Activated naive CD8-positive, alpha-beta T cell treated with anti-CD3 and anti-CD28 coated beads for 36 hours (primary cell): ENCODE measurements around the gene OR51G2. TPM values are rescaled to one million over a fixed set of nuclear protein-coding genes. Genes with fewer than 3 reads are reported as not detected.
"Not testable (repeated sequence)": the region's sequence is repeated elsewhere in the genome, so short reads cannot be mapped to it uniquely, and the experiment has no call there.

ENCODE experiments used
- DNase-seq: peaks from one replicate; pipeline ENCODE4 v3.0.0; 2021
- H3K27ac Mint-ChIP-seq: one replicate; pipeline ENCODE4 v1.8.0; 2022; ENCODE audit warnings: mild to moderate bottlenecking, moderate library complexity, mixed read lengths
- H3K27me3 Mint-ChIP-seq: one replicate; pipeline ENCODE4 v1.8.0; 2022; ENCODE audit warnings: mild to moderate bottlenecking, mixed read lengths
- H3K36me3 Mint-ChIP-seq: one replicate; pipeline ENCODE4 v1.8.0; 2021; ENCODE audit warnings: mild to moderate bottlenecking, mixed read lengths
- H3K4me1 Mint-ChIP-seq: one replicate; pipeline ENCODE4 v1.8.0; 2021; ENCODE audit warnings: mixed read lengths
- H3K4me3 Mint-ChIP-seq: one replicate; pipeline ENCODE4 v1.8.0; 2022; ENCODE audit warnings: mild to moderate bottlenecking, moderate library complexity, mixed read lengths
- H3K9me3 Mint-ChIP-seq: one replicate; pipeline ENCODE4 v1.8.0; 2022; ENCODE audit warnings: mixed read lengths
- total RNA-seq, 2 experiments: library from RNA; stranded (reverse); gene quantifications; one replicate each; pipeline ENCODE4 v1.2.3, GENCODE V29; 2021

OR51G2 gene, protein sequence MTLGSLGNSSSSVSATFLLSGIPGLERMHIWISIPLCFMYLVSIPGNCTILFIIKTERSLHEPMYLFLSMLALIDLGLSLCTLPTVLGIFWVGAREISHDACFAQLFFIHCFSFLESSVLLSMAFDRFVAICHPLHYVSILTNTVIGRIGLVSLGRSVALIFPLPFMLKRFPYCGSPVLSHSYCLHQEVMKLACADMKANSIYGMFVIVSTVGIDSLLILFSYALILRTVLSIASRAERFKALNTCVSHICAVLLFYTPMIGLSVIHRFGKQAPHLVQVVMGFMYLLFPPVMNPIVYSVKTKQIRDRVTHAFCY
- total RNA-seq, result not detected

DNA sequence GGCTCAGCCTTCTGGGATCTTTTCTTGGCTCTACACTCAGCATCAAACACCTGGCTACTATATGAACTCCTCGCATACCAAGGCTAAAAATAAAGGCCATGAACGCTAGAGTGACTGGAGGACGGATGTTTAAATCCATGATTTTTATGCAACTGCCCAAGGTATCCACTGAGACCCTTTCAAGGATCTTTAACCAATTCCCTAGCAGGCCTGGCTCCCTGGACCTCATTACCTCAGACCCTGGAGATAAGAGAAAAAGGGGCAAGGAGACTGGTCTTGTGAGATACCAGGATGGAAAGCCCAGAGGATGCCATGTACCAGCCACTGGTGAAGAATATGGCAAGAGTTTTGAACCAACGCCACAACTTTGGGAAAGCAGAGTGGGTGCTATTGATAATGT lies at the start of gene OR51G2:
Gene OR51G2, minus strand, starts transcription at position 101 of the 400 bp plus-strand sequence. CDS start 3,687 bp downstream, outside the sequence.
- Mint-ChIP-seq H3K4me3 (no peak within 1 kb of the TSS), H3K27ac (no peak within 1 kb of the TSS)

DNA sequence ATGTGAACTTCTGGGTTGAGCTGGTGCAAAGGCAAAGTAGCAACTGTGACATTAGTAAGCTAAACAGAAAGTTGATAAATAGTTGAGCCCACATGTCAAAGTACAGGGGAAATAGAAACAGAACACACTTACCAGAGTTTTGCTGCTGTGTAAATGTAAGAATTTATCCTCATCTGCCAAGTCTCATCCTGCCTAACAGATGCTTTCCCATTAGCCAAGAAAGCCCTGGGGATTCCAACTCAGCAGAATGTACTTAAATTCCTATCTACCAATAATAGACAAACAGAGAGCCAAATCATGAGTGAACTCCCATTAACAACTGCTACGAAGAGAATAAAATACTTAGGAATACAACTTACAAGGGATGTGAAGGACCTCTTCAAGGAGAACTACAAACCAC lies 43.7 kb upstream of the OR51G2 start:
- no peak overlapping the region for H3K4me3 Mint-ChIP-seq
- DNase-seq, result no peak
- H3K27ac Mint-ChIP-seq, result no peak overlapping the region
- no peaks in the 10 kb centered on the region for H3K4me1 Mint-ChIP-seq
- H3K9me3 Mint-ChIP-seq, result peaks cover 2% of the 10 kb centered on the region
- peaks cover 9% of the 10 kb centered on the region for H3K27me3 Mint-ChIP-seq
- no peaks in the 10 kb centered on the region for H3K36me3 Mint-ChIP-seq

More for the DNA sequence above, at the start of gene OR51G2:
- no peaks in the 10 kb centered on the region for H3K4me1 Mint-ChIP-seq
- no peaks in the 10 kb centered on the region for H3K9me3 Mint-ChIP-seq
- H3K36me3 Mint-ChIP-seq, result no peaks in the 10 kb centered on the region
- DNase-seq, result no peak
- H3K27me3 Mint-ChIP-seq, result peaks cover 5% of the 10 kb centered on the region

DNA sequence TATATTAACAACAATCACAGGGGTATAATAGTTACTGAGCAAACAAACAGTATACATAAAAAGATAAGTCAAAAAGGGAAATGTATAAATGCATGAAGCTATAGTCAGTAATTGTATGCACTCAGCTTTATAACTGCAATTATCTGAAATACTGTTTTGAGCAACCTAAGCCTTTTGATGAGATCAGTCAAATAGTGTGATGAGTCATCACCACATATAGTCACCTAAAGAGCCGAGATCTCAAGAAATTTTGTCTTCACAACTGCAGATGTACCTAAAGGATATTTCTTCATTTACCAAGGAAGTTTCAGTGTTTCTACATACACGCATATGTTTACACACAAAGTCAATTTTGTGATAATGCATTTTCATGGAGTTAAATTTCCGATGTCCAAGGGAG lies 41.7 kb upstream of the OR51G2 start:
- no peak overlapping the region for H3K4me3 Mint-ChIP-seq
- peaks cover 13% of the 10 kb centered on the region for H3K27me3 Mint-ChIP-seq
- H3K4me1 Mint-ChIP-seq, result no peaks in the 10 kb centered on the region
- no peak for DNase-seq
- H3K9me3 Mint-ChIP-seq, result peaks cover 2% of the 10 kb centered on the region
- no peak overlapping the region for H3K27ac Mint-ChIP-seq
- no peaks in the 10 kb centered on the region for H3K36me3 Mint-ChIP-seq

DNA sequence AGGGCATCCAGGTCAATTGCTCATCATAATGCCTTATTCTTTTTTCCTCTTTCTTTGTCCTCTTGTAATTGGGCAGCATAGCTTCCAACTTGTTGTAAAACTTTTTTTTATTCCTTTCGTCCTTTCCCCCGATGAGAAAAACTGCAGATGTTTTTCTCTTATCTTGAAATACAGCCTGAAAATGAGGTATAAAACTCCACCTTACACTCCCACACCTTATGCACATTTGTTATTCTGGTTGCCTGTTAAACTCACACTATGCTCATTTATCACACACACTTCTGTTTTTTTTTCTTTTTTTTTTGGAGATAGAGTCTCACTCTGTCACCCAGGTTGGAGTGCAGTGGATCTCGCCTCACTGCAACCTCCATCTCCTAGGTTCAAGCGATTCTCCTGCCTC lies 38.2 kb upstream of the OR51G2 start:
- peaks cover 13% of the 10 kb centered on the region for H3K27me3 Mint-ChIP-seq
- H3K36me3 Mint-ChIP-seq, result no peaks in the 10 kb centered on the region
- H3K9me3 Mint-ChIP-seq, result no peaks in the 10 kb centered on the region
- no peak overlapping the region for H3K27ac Mint-ChIP-seq
- H3K4me3 Mint-ChIP-seq, result no peak overlapping the region
- DNase-seq, result no peak
- H3K4me1 Mint-ChIP-seq, result no peaks in the 10 kb centered on the region

DNA sequence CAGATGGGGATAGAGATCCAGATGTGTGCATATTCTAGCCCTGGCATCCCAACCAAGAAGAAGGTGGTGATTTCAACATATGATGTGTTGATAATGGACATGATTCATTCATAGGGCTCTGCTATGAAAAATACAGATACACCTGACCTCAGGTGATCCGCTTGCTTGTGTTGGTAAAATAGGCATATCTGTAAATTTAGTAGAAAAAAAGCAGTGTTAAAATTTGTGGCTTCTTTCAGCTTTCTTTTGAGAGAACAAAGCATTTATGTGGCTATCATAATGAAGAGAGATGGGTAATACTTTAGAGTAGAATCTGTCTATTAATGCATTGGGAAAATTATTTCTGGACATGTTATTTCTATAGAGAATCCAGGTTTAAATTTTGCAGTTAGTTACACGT lies 36.5 kb upstream of the OR51G2 start, which contains the start of gene OR51A2:
Gene OR51A2, minus strand, starts transcription at position 101 of the 400 bp plus-strand sequence. Its CDS starts 0 bp downstream, at position 101.
- peaks cover 13% of the 10 kb centered on the region for H3K27me3 Mint-ChIP-seq
- DNase-seq, H3K9me3 Mint-ChIP-seq, H3K4me3 Mint-ChIP-seq, H3K27ac Mint-ChIP-seq, H3K4me1 Mint-ChIP-seq, H3K36me3 Mint-ChIP-seq: not testable (repeated sequence)

DNA sequence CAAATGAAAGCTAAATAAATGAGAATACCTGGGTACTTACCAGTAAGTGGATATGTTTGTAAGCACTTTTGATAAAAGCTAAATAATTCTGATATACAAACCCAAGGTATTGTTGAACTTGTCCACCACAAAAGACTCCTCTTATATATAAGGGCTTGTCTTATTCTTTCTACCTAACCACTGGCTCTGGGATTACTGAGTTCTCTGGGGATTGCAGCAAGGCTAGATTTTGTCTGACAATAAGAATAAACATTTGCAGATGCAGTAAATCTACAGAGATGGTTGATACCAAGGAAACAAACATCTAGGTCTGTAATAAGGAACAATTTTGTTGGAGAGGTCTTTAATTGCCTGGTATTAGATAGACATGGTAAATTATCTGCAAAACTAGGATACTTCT lies 28.4 kb upstream of the OR51G2 start, which contains the start of gene OR51A4:
Gene OR51A4, minus strand, starts transcription at position 101 of the 400 bp plus-strand sequence. CDS start 505 bp downstream, outside the sequence.
- Mint-ChIP-seq H3K36me3 (no peaks in the 10 kb centered on the region), H3K4me3 (no peak within 1 kb of the TSS), H3K9me3 (no peaks in the 10 kb centered on the region), H3K4me1 (no peaks in the 10 kb centered on the region), H3K27me3 (no peaks in the 10 kb centered on the region), H3K27ac (no peak within 1 kb of the TSS)
- no peak for DNase-seq

DNA sequence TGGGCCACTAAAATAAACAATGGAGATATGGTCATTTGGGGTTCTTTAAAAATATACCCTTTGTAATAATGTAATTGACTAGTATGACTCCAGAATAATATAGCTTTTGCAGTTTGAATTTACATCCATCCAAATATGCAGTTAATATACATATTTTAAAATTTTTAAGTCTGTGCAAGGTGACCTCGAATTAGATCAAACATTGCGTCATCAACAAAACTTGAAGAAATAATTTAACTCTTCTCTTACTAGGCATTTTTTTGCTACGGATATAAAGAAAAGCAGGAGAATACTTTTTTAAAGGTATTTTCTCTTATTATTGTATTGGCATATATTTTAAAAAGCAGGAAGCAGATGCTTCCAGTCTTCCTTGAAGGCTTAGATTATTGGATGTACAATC lies 17.6 kb upstream of the OR51G2 start:
- Mint-ChIP-seq H3K36me3 (no peaks in the 10 kb centered on the region), H3K4me3 (no peak overlapping the region), H3K4me1 (no peaks in the 10 kb centered on the region), H3K27ac (no peak overlapping the region), H3K9me3 (no peaks in the 10 kb centered on the region), H3K27me3 (peaks cover 3% of the 10 kb centered on the region)
- no peak for DNase-seq

DNA sequence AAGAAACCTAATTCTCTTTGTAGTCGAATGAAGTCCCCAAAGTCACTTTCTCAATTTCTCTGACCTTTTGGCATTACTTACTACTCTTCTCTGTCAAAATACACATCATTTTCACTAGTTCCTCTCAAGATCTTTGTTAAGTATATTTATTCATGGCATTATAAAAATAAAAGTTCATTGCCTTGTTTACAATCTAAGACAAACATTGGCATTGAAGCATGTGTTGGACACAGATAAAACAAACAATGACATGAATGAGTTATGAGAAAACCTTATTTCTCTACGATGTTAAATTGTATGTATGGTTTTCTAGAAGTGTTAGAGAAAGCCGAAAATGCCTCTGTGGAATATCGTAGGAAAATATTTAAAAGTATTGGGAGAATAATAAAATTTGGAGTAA lies 13.6 kb upstream of the OR51G2 start:
- Mint-ChIP-seq H3K4me3 (no peak overlapping the region), H3K36me3 (no peaks in the 10 kb centered on the region), H3K9me3 (no peaks in the 10 kb centered on the region), H3K27ac (no peak overlapping the region), H3K4me1 (no peaks in the 10 kb centered on the region), H3K27me3 (peaks cover 3% of the 10 kb centered on the region)
- DNase-seq, result no peak

DNA sequence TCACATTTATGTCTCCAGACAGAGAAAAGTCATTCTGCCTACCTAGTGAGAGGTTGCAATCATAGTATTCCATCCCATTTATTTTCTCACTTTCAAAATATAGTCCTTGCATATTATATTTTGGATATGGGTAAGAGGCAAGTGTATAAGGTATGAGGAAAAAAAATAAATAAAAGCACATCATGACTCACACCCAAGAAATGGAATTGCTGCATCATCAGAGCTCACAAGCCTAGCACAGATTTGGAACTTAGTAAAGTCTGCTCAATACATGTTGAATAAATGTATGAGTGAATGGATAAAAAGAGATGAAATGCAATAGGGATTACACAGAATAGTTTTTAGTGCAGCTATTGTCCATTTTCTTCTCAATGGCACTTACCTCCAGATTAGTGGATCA lies 7.5 kb upstream of the OR51G2 start:
- Mint-ChIP-seq H3K9me3 (no peaks in the 10 kb centered on the region), H3K4me3 (no peak overlapping the region), H3K36me3 (no peaks in the 10 kb centered on the region), H3K4me1 (no peaks in the 10 kb centered on the region), H3K27me3 (peaks cover 5% of the 10 kb centered on the region), H3K27ac (no peak overlapping the region)
- no peak for DNase-seq

DNA sequence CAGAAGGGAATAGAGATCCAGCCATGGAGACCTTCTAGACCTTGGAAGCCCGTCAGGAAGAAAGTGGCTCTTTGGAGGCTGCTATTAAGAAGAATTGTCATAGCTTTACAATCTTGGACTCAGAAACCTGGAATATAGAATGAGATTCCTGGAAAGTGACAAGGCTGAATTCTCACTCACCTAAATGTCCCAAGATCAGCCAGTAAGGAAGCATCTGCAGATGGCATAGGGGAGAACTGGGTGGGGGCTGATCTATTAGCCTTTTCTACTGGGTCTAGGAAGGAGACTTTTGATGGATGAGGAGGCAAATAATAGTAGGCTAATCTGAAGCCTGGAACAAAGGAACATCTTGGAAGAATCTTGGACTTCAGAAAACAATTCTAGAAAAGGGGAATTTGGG lies 5.1 kb upstream of the OR51G2 start, which contains the start of gene OR51G1:
Gene OR51G1, minus strand, starts transcription at position 101 of the 400 bp plus-strand sequence. Its CDS starts 0 bp downstream, at position 101.
- Mint-ChIP-seq H3K4me3 (no peak within 1 kb of the TSS), H3K9me3 (no peaks in the 10 kb centered on the region), H3K27ac (no peak within 1 kb of the TSS), H3K4me1 (no peaks in the 10 kb centered on the region), H3K36me3 (no peaks in the 10 kb centered on the region), H3K27me3 (peaks cover 5% of the 10 kb centered on the region)
- DNase-seq, result no peak

DNA sequence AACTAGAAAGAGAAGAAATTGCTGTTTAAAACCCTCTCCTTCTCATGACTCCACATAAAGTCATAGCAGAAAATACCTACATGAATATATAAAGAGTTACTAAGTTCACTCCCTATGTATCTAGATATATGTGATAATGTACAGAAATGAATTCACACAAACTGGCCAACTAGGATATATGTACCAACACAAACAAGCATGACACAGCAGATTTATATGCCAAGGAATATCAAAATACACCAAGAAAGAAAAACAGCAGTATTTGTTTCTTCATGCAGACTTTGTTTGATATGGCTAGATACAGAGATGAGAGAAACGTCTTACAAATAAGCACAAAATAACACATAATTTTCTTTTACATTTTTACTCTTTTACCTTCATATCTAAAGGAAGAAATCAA lies 3.2 kb upstream of the OR51G2 start:
- Mint-ChIP-seq H3K36me3 (no peaks in the 10 kb centered on the region), H3K9me3 (no peaks in the 10 kb centered on the region), H3K4me3 (no peak overlapping the region), H3K27me3 (peaks cover 5% of the 10 kb centered on the region), H3K4me1 (no peaks in the 10 kb centered on the region), H3K27ac (no peak overlapping the region)
- no peak for DNase-seq

DNA sequence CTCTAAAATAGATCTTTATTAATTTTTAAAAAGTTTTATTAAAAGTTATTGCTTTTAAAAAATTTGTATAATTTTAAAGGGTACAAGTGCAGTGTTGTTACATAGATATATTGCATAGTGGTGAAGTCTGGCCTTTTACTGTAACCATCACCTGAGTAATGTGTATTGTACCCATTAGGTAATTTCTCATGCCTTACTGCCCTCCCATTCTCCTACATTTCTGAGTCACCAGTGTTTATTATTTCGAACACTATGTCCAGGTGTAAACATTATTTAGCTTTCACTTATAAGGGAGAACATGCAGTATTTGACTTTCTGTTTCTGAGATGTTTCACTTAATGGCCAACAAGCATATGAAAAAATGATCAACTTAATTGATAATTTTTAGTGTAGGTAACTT lies 2.6 kb upstream of the OR51G2 start:
- Mint-ChIP-seq H3K4me1 (no peaks in the 10 kb centered on the region), H3K27me3 (peaks cover 5% of the 10 kb centered on the region), H3K4me3 (no peak overlapping the region), H3K27ac (no peak overlapping the region), H3K36me3 (no peaks in the 10 kb centered on the region), H3K9me3 (no peaks in the 10 kb centered on the region)
- no peak for DNase-seq

DNA sequence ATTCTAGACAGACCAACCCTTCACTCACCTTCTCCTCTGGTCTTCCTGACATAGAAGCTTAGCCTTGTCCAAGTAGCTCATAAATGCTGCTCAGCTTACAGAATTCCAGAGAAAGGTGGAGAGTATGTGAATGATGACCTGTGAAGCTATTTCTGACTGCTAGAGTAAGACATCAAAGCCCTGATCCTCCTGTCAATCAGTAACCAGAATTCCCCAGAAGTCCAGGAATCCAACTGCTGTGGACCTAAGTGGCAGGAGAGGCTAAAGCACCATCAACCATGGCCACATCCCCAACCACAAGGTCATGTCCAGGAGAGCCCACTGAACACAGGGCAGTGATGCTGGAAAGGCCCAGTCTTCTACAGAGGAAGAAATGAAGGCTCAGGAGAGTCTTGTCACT lies 2.6 kb downstream of the OR51G2 start:
- Mint-ChIP-seq H3K4me3 (no peak overlapping the region), H3K27me3 (peaks cover 5% of the 10 kb centered on the region), H3K4me1 (no peaks in the 10 kb centered on the region), H3K36me3 (no peaks in the 10 kb centered on the region), H3K9me3 (no peaks in the 10 kb centered on the region), H3K27ac (no peak overlapping the region)
- DNase-seq, result no peak

DNA sequence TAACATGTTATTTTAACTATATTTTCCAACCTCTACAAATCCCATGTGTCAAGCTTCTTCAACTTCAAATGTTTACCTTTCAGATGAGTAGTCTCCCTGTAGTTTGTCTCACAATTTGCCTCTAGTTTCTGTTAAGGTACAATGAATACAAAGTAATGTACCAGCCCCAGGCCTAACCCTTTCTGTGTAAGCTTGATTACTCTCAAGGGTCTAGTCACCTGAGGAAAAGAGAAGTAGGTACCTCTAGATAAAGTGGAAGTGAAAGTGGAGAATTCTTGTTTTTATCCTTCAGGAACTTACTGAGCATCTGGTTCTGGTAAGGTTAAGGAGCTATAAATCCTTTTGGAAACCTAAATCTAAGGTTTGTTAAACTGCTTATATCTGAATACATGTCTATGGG lies 15.7 kb downstream of the OR51G2 start, which contains the start of gene OR51A7:
Gene OR51A7, plus strand, starts transcription at position 300 of the 400 bp plus-strand sequence. CDS start 3,587 bp downstream, outside the sequence.
- Mint-ChIP-seq H3K4me3 (no peak within 1 kb of the TSS), H3K4me1 (no peaks in the 10 kb centered on the region), H3K27ac (no peak within 1 kb of the TSS), H3K9me3 (no peaks in the 10 kb centered on the region), H3K36me3 (no peaks in the 10 kb centered on the region), H3K27me3 (no peaks in the 10 kb centered on the region)
- no peak for DNase-seq

DNA sequence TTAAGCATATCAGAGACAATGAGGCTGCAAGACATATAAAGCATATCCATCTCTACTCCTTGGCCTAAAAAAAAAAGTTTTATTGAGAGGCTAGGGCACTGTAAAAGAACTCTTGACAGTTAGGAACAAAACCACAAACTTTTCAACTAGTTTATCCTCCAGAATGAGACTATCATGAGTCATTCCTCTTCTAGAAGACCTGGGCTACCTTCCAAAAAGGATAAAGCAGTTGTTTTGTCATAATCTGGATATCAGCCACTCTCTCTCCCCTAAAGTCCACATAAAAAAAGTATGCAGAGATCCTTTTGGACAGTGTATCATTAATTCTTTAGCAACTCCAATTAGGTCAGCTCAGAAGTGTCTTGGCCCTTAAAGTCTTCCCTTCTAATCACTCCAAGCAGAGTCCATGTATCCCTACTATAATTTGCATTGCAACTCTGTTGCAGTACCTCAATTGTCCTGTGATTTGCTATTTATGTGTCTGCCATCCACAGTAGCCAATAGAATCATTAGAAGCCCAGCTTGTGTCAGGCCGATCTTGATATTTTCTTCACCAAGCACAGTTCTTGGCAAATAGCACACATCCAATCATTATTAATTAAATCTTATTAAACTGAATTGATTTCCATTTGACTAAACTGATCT lies 27.0 kb downstream of the OR51G2 start:
- Mint-ChIP-seq H3K9me3 (no peaks in the 10 kb centered on the region), H3K36me3 (no peaks in the 10 kb centered on the region), H3K4me1 (no peaks in the 10 kb centered on the region), H3K27me3 (peaks cover 6% of the 10 kb centered on the region), H3K4me3 (no peak overlapping the region), H3K27ac (no peak overlapping the region)
- DNase-seq, result no peak
